GM18909 (cell line): ENCODE measurements around the gene KCNJ6.
"Not testable (repeated sequence)": the region's sequence is repeated elsewhere in the genome, so short reads cannot be mapped to it uniquely, and the experiment has no call there.

Experiments used
- ATAC-seq: cut with Tn5 transposase; IDR thresholded peaks from one replicate; pipeline ENCODE4 v1.9.1; 2021; ENCODE audit warnings: mild to moderate bottlenecking; ENCODE audit not compliant: unreplicated experiment, poor library complexity

KCNJ6 gene

DNA sequence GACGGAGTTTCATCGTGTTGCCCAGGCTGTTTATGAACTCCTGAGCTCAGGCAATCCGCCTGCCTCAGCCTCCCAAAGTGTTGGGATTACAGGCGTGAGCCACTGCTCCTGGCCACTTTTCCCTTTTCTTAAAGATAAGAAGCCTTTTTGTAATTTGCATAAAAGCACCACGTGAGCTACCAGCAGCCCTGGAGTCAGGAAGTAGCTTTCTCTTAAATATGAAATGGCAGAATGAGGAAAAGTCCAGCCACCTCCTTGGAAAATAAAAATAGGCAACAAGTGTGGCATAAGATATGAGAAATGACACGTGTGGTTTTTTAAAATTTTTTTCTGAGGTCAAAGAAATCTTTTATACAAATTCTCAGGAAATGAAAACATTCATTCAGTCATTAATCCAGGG lies 289.9 kb downstream of the KCNJ6 start:
- no peak for ATAC-seq

DNA sequence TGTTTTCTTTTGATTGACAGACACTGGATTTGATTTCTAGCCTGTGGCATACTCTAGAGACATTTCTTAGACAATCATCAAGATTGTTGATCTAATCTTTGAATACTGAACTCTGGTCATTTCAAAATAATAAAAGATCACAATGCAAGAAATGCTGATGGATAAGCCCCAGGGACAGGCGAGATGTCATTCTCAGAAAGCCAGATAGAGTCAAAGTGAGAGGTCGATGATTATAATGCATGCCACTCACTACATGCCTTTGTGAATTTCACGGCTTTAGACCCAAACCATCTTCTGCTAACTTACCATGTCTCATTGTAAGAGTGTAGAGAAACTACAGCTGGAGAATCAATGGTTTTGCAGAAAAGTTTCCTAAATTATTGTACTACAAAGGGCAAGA lies 292.6 kb downstream of the KCNJ6 start:
- ATAC-seq: no peak

- ATAC-seq: no peak
These were observed 293.1 kb downstream of the KCNJ6 start for GRCh38 chr21:37623183-37623582.

GRCh38 chr21:37622755-37623154 lies 293.5 kb downstream of the KCNJ6 start:
- no peak for ATAC-seq

DNA sequence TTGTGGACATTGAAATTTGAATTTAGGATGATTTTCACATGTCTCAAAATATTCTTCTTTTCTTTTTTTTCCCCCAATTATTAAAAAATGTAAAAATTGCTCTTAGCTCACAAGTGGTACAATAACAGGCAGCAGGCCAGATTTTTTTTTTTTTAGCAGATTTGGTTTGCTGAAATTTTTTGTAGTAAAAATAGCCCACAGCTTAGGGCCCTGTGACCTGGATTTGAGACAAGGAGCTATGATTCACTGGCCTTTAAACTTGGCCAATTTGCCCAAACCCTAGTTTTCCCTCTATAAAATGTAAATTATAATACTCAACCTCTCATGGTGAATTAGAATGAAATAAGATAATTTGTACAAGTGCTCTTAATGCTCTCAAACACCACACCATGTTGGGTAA lies 295.9 kb downstream of the KCNJ6 start:
- ATAC-seq: no peak

DNA sequence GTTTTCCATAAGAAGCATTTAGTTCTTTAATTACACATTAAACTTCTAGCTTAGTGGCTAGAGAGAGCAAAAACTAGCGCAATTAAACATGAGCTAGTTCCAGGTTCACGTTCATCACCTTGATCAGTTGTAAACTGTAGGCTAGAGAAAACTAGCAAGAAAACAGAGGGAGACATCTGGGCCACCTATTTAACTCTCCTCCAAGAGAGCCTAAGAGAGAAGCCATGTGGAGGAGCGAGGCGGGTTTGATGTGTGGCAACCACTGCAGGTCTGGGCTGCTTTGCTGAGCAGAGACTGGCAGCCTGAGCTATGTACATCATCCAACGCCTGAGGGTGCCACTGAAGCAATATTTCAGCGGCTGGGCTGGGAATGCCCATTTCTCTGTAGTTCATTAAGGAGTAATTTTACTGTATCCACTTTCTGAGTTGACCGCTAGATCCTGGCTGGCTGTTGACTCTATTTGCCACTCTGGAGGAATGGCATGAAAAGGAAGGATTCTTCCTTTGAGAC lies 296.7 kb downstream of the KCNJ6 start:
- no peak for ATAC-seq

GRCh38 chr21:37618081-37618480 lies 298.2 kb downstream of the KCNJ6 start:
- ATAC-seq: no peak

DNA sequence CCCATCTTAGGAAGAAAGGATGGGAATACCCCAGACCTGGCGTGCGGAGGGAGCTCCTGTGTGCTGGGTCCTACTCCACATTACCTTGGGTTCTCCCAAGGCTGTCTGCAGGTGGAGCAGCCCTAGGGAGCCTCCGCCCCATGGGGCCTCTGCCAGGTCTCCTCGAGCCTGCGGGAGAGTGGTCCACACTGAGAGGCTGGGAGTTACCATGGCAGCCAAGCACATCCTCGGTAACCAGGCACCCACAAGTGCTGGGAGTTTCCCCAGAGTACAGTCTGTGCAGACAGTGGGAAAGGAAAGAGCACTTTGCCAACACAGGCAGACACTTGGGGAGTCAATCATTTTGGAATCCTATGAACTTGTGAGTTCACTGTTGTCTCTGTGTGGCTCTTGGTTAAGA lies 300.3 kb downstream of the KCNJ6 start:
- ATAC-seq: no peak

GRCh38 chr21:37614351-37614875 lies 301.8 kb downstream of the KCNJ6 start:
- ATAC-seq: no peak

DNA sequence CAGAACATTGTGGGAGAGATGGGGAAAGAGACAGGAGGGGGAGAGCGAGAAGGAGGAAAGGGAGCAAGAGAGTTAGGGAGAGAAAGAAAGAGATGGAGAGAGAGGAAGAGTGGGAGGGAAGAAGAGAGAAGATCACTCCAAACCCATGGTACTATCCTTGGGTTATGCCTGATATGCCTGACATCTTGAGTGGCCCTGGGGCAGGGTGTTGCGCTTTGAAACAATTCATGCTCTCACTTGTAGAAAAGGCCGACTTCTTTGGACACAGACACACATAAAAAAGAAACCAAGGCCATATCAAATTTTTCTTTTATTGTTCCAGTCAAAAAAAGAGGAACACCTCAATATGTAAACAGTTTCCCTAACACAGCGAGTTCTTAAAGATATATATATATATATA lies 309.2 kb downstream of the KCNJ6 start:
- ATAC-seq: no peak

- no peak for ATAC-seq
These were observed 309.7 kb downstream of the KCNJ6 start for GRCh38 chr21:37606549-37606948.

GRCh38 chr21:37605006-37605405 lies 311.3 kb downstream of the KCNJ6 start:
- ATAC-seq: no peak

DNA sequence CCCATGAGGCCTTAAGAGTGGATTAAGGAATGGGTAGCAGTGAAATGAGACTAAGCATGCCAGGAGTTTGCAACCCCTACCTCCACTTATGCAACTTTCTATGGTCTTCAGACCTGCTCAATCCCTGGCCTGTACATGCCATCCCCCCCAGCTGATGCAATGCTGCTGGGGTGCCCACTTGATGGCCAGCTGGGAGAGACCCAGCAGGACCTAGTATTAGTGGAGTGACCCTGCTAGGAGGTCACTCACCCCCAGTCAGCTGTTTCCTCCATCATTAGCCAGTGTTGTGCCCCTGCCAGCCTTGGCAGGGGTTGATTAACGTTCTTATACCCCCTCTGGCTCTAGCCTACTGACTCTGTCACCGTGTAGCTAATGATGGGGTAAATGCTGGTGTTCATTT lies 313.1 kb downstream of the KCNJ6 start:
- ATAC-seq: no peak

DNA sequence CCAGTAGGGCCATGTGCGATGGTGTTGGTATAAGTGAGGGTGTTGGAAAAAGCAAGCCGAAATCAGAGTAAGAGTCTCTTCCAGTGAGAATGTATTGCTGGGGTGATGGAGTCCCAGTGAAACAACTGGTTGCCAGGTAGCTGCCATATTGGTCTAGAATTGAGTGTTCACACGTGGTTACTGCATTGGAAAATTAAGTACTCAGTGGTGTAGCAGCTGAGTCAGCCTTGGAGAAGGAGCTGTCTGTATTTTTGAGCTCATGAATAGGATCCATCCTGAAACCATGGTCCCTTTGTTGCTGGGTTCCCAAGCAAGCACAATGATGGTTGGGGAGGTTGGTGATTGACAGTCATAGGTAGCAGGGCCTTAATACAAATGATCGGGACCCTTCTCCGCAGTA lies 314.3 kb downstream of the KCNJ6 start:
- ATAC-seq: no peak

- ATAC-seq: no peak
These were observed 315.2 kb downstream of the KCNJ6 start for GRCh38 chr21:37601027-37601426.

GRCh38 chr21:37595944-37596343 lies 320.3 kb downstream of the KCNJ6 start:
- no peak for ATAC-seq

- no peak for ATAC-seq
These were observed 321.7 kb downstream of the KCNJ6 start for GRCh38 chr21:37594472-37594951.

DNA sequence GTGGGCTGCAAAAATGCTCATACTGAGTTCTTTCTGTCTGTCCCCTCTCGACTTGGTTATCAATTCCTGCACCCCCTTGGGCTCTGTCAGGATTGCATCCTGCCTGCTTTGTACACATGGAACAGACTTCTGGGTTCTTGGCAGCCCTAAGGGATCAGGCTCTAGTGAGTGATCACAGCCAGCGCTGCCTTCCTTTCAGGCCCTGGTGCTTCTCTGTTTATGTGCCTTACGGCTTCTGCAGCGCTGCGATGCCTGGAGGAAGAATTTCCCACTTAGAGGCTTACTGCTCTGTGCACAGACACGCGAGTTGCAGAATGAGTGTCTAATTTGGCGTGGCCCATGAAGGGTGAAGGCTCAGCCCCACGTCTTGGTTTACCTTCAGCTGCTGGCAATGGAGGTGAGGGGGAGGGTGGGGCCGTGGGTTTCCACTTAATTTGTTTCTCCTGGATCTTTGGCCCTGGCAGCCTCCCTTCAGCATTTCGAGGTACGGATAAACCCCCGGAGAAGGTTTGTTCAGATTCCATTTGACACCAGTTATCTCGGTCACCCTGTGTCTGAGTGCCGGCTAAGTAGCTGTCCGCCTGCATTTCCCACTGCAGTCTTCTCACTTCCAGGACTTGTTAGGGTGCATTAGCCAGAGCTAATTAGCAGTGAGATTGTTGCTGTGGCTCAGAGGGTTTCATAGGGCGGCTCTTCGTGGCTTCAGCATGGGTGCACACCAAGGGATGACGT lies 322.4 kb downstream of the KCNJ6 start:
- ATAC-seq: no peak

- ATAC-seq: no peak
These were observed 323.2 kb downstream of the KCNJ6 start for GRCh38 chr21:37593015-37593414.

DNA sequence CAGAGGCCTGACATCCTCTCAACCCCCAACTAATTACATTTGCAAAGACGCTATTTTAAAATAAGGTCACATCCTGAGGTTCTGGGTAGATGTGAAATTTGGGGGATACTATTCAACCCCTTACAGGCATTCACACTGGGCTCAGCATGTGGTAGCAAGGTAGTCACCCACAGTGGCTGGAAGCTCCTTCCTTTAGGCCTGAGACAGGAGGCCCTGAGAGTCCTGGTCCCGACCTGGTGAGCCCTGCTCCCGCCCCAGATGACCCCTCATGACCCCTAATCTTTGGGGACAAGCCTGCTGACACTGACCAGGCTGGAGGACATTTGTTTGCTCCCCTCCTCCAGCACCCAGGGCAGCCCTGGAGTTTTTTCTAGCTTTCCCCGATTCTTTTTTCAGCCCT lies 323.8 kb downstream of the KCNJ6 start:
- ATAC-seq: no peak

DNA sequence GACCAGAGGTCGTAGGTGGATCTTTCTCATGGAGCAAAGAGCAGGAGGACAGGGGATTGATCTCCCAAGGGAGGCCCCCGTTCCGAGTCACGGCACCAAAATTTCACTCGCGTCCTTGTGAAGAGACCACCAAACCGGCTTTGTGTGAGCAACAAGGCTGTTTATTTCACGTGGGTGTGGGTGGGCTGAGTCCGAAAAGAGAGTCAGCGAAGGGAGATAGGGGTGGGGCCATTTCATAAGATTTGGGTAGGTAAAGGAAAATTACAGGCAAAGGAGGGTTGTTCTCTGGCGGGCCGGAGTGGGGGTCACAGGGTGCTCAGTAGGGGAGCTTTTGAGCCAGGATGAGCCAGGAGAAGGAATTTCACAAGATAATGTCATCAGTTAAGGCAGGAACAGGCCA lies 324.3 kb downstream of the KCNJ6 start:
- not testable (repeated sequence) for ATAC-seq

- not testable (repeated sequence) for ATAC-seq
These were observed 325.4 kb downstream of the KCNJ6 start for GRCh38 chr21:37590836-37591235.
